NCI-H1417 treated with DMSO at 0.1 percent for 48 hours (cell line): ENCODE results near the gene ADAMTS2.

ENCODE experiments used
- DNase-seq: peaks from one replicate; lab custom pipeline; 2025; lab: John Stamatoyannopoulos, UW

ADAMTS2 gene

DNA sequence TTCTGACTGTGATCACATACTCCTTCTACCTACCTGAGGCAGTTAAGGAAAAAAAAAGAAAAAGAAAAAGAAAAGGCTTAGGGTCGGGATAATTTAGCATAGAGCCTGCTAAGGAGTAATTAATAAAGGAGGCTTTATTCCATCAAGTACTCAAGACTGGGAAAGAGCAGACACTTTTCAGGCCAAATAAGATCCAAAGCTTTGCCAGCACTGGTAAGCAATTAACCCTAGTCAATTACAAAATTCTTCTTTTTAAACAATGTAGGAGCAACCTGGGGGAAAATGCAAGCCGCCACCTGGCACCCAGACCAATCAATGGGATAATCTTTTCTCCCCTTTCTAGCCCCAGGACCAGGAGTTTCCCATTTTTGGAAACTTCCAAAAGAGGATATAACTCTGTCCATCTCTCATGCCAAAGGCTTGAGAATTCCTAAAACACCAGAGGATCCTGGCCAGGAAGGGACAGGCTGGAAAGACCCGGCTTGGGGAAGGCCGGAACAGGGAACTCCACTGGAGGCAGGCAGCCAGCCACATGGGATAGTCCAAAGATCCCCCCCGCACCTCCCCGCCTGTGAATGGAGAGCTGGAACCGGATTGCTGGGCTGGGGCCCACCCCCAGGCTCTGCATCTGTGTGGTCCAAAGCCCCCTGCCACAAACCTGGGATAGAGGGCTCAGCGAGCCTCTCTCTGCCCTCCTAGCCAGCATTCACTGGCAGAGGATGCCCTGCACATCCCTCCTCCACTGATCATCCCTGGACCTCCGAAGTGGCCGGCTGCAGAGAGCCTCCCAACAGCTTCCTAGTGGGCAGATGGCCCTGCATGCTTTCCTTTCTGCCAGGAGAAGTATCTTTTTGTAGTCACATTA, 167.3 kb downstream of the ADAMTS2 start:
- DNase-seq: no peak

DNA sequence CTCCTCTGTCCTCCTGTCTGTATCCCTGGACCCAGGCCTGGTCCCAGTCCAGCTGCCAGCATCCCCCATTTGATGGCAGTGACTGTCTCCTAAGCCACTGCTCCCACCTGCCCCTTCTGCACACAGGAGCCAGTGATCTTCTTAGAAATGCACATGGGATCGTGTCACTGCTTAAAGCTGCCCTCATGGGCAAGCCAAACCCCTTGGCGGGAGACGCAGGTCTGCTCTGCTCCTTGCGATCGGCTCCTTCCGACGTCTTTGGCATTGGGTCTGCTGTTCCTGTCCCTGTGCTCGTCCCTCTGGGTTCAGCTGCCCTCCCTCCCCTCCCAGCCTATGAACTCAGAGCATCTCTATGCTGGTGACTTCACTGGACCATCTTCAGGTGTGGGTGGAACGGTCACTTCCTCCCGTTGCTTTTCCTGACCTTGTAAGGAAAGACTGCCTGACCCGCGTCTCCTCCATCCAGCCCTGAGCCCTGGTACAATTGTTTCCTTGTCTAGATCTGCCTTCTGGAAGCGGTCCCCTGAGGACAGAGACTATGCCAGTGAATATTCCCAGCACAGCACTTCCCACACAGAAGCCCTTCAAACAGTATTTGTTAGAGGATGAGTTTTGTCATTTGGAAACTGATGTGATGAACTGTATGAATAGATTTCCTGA, 168.6 kb downstream of the ADAMTS2 start:
- DNase-seq: no peak

DNA sequence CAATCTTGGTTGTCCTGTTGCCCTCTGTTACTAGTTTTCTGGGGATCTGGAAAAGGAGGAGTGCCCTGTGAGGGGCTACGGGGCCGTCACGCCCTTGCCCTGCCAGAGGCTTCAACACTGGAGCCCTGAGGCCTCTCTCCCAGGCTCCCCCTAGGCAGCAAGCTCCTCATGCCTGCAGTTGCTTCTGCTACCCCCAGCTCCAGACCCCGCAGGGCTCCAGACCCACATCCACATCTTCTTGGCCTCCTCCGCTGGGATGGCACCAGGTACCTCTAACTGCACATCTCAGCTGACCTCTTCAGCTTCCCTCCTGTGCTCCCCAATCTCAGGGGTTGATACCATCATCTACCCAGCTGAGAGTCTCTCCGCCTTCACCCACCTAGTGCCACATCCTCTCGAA, 169.1 kb downstream of the ADAMTS2 start:
- DNase-seq: no peak

DNA sequence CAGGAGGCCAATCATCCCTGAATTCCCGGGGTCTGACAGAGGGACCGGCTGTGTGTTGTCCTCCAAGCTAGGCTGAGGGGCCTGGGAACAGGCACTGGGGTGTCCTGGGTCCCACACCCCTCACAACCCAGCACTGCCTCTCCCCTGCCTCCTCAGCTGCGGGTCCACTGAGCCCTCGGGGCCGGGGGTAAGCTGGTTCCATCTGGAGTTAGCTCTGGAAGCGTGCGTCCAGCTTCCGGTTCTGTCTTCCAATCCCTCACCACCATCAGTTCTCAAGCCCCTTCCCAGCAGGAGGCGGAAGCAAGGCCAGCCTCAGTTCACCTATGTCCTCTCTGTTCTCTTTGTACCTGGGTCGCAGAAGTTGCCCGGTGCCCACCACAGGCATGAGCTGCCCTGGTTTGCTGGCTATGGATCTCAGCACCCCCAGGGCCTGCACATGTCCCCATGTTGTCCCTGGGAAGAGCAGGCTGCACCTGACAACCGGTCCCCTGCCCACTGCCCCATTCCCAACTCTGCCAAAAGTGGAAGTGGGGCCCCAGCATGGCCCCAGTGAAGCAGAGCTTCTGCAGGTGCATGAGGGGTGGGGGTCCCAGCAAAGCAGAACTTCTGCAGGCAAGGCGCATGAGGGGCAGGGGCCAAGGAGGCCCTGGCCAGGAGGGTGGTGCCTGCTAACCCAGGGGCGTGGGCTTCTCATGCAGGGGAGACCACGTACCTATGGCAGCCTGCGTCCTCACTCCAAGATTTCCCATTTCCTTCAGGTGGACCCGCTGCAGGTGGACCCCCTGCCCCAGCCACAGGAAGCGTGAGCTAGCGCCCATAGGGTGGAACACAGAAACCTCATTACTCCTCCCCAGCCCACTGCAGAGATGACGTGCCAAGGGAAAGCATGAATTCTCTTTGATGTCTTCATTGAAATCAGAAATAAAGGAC, 173.2 kb downstream of the ADAMTS2 start:
- DNase-seq: no peak

DNA sequence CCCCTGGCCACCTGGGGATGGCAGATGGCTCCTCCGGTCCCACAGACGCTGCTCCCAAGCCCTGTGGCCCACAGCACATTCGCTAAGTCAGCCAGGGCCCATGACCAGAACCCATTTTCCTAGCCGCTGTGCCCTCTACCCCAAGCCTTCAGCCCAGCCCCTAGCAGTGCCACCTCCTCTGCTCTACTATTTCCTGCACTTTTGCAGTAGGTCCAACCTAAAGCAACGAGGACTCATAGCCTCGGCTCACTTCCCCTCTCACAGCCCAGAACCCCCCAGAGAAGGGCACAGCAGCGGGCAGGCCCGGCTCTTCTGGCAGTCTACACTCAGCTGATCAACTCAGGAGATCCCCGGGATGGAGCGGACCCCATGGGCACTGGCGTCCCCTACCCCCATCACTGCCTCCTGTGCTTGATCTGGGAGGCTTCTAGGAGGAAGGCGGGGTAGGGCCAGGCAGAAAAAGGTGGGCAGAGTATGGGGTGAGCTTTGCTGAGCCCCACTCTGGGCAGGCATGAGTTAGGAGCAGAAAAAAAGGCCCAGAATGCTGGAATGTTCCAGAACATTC, 173.9 kb downstream of the ADAMTS2 start:
- DNase-seq: no peak

DNA sequence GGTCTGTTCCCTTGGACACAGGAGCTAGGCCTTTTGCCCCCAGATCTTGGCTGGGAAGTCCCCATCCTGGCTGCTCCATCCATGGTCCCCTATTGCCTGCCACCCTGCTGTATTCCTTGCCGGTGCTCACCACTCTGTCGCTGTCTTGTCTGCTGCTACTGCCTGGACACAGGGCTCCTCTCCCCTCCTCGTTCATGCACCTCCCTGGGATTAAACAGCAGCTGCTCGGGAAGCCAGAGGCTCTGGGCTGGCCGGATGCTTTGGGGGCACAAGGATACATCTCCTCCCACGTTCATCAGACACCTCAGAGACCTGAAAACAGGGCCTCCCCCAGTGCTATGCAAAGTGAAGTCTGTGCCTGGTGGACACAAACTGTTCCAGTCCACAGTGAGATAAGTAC, 174.7 kb downstream of the ADAMTS2 start:
- no peak for DNase-seq

DNA sequence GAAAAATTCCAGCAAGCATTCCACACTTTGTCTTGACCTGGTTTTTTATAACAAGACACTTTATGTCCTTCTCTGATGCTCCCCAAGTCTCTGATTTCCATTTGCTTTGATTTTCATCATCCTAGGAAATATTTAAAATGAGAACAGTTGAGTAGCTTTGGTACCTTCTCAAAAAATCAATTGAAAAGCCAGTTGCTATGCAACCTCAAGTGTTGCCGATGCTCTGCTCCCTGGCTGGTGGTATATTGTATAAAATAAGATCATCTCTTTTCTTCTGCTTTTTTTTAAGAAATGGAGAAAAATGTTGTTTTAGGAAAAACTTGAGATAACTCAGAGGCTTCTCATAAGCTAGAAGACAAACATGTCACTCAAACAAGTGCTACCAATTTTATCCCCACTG, 175.4 kb downstream of the ADAMTS2 start:
- DNase-seq: no peak

DNA sequence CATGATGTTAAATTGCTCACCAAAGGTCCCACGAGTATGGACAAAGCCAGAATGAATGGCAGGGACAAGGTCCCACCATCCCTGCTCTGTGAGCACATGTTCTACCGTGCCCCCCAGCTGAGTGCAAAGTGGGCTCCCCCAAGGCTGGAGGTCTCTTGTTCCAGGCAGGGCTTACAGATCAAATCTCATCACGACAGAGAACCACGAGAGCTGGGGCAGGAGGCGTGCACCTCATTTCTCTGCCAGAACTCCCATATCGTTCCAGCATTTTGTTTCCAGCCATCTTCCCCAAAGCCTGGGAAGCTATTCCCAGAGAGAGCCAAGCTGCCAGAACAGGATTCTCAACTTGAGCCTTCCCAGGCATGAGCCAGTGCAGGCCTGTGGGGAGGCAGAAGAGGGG, 176.6 kb downstream of the ADAMTS2 start:
- DNase-seq: no peak

DNA sequence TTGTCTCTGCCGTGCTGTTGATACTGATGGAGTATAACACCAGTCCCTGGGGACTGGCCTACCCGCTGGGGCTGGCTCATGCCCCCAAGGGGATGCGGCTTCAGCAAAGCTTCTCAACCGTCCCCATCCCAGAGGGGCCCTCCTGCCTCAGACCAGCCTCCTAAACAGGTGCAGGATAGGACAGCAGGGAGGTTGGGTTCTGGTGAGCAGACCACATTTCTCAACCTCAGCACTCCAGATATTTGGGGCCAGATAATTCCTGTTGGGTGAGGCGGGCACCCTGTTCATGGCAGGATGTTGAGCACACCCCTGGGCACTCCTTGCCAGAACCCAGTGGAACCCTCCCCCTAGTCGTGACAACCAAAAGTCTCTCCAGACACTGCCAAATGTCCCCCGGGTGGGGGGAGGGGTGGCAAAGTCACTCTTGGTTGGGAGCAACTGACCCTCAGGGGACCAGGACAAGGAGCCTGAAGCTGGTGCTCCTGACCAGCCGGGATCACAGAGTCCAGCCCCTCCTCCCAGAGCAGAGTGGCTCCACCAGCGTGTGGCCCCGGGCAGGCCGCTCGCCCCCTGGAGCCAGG, 177.3 kb downstream of the ADAMTS2 start:
- DNase-seq: no peak

DNA sequence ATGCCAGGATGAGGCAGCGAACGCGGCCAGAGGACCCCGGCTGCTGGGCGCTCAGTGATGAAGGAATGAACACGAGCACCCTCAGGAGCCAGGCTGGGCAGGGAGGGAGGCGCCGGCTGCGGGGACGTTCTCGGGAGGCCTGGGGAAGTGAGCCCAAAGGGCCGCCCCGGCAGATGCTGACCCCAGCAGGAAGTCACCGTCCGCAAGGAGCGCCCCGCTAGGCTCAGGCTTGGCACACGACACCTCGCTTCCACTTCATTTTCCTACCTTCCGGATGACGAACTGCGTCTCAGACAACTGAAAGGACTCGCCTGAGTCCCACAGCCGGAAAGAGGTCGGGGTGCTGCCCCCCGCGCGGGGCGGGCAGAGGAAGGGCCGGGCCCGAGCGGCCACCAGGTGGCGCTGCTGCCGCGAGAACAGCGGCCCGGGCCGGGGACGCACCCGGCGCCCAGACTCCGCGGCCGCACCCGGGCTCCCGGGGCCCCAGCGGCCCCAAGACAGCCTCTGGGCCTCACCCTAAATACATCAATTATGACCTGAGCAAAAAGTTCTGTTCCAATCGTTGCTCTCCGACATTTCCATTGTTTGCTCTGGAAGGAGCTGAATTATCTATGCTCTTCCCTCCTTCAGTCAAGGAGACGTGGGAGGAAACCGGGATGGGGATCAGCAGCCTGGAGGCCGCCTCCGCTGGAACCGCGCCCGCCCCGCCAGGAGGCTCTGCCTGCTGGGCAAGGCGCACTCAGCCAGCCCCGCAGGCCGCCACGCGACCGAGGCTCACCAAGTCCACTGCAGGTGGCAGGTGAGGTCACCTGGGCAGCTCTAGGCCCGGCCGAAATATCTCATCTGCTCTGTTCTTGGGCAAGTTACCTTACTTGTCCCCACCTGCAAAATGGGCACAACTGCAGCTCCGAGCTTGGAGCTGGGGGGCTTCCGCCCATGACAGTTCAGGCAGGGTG, 178.1 kb downstream of the ADAMTS2 start:
- DNase-seq: no peak

DNA sequence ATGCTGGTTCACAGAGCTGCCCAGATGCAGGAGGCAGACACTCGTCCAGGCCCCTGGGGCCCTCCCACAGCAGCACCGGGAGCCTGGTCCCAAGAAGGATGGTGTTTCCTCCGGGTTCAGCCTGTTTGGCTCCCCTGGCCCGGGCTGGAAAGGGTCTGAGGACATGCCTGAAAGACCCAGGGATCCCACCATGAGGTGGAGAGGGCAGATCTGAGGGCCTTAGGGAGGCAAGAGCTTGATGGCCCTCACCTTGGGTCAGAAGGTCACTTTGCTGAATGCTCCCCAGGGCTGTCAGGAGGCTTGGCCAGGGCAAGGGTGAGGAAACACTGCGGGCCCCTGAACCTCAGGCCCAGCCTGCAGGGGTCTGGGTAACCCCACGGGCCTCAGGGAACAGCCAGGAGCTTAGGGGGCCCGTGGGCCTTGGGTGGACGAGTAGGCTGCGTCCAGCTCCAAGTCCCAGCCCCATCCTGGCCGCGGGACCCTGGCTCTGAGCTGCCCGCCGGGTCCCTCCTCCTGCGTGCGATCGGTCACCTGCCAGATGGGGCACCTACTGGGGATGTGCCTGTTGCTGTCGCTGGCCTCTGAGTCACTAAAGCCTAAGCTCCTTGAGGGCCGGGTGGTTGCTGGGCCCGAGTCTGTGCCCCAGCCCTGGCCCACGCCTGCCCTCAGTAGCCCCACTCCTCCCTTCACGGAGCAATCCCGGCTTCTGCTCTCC, 178.9 kb downstream of the ADAMTS2 start:
- no peak for DNase-seq

DNA sequence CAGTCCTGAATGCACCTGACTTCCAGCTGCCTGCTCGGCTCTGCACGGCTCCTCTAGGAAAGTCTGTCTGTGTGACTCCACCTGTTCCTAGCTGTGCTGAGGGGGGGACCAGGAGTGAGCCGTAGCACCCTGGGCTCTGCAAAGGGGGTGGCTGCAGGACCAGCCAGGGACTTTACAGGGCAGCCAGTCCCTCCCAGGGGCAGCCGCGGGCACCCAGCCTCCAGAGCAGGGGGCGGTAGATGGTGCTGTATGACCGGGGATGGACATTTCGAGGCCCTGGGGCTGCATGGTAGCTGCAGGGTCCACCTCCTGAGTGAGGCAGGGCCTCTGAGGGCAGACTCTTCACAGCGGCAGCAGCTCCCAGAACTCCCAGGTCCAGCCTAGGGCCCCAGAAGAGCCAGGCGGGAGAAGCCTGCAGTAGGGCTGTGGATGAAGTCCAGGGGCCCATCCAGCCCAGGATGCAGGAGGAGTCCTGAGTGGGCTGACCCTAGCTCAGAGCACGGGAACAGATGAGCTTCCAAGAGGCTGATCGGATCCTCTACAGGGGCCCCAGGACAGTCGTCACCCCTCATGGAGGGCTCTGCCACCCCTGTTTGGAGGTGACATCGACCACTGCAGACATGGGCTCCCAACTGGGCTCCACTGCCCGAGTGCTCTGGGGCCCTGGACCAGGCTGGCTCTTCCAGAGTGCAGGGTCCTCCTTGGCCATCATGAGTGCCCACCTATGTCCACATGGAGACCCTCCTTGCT, 179.7 kb downstream of the ADAMTS2 start:
- DNase-seq: no peak

DNA sequence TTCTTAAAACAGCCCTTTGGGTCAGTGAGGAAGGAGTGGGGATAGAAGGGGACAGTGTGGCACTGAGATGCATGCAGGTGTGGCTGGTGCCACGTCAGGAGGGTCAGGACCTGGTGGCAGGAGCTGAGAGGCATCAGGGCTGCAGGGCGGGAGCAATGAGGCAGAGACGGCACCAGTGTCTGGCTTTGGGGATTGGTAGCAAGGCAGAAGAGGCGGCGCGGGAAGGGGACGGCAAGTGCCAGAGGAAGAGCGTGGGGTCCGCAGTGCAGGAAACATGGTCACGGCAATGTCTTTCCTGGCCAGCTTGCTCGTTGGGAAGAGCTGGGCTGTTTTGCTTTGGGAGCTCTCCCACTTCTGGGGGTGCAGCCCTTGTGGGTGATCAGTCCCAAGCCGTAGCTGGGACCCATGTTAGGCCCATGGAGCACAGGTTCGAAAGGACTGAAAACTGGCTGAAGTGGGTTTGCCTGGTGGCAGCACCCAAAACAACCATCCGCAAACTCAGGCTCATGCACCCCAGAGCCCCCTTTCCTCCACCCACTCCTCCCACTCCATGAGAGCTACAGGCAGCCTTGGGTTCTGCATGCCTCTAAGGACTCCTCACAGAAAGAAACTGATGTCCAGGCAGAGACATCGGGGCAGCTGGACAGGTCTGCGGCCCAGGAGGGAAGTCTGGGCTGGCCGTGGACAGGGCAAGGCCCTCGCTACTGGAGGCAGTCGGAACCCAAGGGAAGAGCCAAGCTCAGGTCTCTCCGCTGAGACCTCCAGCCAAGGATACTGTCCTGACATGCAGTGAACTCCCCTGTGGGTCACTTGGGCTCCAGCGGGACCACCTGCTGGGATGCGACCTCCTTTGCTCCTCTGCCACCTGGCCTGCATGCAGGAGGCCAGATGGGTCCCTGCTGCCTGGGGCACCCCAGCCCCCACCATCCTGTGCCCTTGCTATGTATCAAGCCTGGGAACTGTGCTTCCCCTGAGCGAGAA, 180.6 kb downstream of the ADAMTS2 start:
- DNase-seq: no peak

DNA sequence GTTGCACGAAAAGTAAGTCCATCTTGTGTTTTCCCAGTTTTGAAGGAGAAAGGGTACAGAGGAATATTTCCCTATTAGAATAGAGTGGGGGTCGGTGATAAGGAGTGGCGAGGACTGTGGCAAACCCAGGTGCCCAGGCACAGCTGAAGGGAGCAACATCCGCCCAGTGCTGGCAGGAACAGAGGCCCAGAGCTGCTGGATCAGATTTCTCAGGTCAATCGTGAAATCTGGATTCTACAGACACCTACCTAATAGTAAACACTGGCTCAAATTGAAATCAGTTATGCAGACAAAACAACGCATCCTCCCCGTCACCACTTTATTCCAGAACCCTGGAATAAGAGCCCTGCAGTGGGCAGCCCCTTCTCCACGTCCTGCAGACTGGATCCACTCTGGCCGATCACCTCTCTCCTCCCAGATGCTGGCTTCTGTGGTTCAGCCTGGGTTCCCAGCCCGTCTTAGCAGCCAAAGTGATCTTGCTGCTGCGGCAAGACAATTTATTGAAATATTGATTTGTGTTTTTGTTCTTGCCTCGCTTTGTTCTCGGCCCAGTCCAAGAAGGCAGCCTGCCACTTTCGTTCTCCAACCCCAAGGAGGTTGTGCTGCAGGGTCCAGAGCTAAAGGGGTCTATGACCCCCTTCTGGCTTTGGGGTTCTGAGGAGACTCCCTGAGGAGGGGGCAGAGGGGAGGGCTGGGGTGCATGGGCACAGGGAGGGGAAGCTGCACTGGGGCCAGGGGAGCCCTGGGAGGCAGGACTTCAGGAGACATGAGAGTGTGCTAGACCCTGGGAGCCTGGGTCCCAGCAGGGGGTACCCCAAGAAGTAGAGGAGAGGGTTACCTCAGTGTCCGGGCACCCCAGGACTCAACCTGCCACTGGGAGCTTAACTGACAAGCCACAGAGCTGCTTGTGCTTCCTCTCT, 181.8 kb downstream of the ADAMTS2 start:
- DNase-seq: no peak

DNA sequence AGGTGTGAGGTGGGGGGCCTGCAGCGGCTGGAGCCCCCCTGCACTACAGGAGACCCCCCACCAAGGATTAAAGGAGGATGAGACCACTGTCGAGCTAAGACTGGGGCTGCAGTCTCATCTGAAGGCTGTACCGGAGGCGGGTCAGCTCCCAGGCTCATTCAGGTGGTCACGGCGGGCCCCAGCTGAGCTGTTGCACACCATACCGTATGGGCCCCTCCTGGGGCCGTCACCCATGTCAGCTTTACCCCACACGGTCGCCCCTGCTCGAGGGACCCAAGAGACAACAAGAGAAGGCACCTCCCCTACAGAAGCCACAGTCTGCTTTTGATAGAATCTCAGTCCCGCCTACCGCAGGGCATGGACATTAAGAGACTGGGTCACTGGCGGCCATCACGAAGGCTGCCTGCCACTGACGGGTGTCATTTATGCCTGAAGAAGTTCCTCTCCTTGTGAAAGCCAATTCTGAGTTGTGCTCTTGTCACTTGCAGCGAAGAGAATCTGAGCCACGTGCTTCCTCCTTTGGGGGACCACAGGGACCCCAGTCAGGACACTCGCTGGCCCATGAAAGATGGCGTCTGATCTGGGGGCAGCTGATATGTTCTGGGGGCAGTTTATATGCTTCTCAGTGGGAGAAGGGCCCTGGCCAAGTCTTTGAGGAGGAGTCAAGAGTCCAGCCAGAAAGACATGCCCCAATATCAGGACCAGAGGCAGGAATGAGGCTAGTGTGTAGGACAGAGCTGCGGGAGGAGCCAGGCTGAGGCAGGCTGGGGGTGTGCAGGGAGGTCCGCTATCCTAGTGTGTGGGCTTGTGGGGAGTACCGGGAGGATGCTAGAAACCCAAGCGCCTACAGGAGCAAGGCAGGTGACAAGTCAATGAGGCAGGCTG, 182.7 kb downstream of the ADAMTS2 start:
- no peak for DNase-seq

DNA sequence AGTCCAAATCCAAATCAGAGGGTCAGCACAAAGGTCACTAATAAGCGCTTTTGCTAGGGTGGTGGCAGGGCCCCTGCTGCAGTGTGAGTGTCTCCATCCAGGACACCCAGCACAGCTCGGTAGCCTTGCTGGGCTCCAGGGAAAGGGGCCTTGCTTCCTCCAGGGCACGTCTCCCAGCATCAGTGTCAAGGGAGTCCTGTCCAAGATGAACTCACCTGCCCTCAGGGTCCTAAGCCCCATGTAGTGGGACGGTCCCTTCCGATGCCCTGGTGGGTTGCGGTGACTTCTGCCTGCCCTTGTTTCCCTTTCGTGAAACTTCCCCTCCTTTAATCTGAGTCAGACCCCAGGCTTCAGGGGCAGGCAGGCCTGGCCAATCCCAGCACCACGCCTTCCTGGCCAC, 183.4 kb downstream of the ADAMTS2 start:
- no peak for DNase-seq
